Stimulated activated CD4-positive, alpha-beta T cell treated with anti-CD3 and anti-CD28 coated beads, Interleukin-2, amount 100 ng/mL, for 24 hours (primary cell): ENCODE measurements around the gene CASQ2.
A peak's percentile ranks its signal among the peaks of the same experiment; 100 is the strongest.
"Not testable (repeated sequence)": the region's sequence is repeated elsewhere in the genome, so short reads cannot be mapped to it uniquely, and the experiment has no call there.

Experiments
- DNase-seq, 2 donors: peaks; one replicate each; pipeline ENCODE4 v3.0.0-alpha.2; 2020

CASQ2 gene

DNA sequence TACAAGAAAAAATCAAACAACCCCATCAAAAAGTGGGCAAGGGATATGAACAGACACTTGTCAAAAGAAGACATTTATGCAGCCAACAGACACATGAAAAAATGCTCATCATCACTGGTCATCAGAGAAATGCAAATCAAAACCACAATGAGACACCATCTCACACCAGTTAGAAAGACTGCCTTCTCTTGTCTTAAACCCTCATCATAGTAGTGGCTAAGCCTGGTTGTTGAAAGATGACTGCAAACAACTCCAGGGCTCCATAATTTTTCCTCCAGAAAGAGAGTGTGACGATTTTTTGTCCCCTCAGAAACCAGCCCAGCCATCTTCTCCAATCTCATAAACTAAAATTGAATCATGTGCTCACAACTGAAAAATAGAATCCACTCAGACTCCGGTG lies 12.1 kb upstream of the CASQ2 start:
- DNase-seq, result not testable (repeated sequence)

DNA sequence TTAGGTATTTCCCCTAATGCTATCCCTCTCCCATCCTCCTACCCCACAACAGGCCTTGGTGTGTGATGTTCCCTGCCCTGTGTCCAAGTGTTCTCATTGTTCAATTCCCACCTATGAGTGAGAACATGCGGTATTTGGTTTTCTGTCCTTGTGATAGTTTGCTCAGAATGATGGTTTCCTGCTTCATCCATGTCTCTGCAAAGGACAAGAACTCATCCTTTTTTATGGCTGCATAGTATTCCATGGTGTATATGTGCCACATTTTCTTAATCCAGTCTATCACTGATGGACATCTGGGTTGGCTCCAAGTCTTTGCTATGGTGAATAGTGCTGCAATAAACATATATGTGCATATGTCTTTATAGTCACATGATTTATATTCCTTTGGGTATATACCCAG lies 10.6 kb upstream of the CASQ2 start:
- DNase-seq, result not testable (repeated sequence)

DNA sequence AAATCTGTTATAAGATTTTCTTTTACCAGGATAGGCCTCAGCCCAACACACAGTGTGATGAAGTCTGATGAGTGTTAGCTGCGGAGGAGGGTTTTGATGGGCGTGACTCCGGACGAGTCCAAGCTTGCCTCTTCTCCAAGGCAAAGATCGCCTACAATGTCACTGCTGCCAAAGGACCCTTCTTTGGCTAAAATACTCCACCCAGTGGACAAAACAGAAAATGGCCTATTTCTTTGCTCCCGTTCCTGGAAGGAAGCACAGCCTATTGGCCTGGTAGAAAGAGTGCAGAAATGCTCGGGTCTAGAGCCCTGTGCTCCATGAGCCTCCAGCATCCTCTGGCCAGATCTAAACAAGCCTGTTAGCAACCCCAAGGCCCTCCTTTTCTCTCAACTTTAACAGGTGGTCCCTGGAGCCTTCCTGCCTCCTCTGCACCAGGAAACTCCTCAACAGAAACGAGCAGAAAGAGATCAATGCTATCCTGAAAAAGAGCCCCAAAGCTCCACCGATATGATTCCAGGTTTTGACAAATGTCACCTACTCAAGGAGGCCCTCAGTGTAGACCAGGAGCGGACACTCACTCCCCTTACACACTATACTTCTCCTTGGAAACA lies 3.4 kb upstream of the CASQ2 start:
- peak in 1 of 2 donors; percentile 1 for DNase-seq

DNA sequence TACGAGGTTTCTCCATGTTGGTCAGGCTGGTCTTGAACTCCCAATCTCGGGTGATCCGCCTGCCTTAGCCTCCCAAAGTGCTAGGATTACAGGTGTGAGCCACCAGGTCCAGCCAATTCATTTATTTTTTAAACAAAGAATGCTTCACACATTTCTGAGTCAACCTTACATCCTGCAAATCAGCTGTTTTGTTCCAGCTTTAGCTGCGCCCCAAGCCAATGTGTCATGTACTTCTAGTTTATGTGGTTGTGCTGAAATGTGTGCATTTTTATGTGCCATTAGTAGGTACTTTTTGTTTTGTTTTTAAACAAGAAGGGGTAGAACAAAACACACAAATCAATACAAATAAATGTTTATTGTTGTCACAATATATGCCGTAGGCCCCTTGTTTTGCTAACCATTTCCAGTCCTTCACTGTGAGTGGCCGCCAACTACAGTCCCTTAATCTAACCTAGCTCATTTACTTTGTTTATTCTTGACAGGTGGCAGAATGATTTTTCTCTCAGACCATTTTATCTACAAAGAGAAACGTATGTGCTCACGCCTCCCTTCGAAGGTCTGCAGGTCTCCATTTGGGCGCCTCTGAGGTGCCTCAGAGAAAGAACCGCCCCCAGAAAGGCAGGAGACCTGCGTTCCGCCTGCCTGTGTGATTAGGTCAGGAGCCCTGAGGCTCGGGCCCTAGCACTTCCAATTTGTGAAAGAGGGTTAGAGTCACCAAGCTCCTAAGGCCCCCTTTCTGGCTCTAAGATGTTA lies 2.8 kb upstream of the CASQ2 start:
- no peak for DNase-seq

DNA sequence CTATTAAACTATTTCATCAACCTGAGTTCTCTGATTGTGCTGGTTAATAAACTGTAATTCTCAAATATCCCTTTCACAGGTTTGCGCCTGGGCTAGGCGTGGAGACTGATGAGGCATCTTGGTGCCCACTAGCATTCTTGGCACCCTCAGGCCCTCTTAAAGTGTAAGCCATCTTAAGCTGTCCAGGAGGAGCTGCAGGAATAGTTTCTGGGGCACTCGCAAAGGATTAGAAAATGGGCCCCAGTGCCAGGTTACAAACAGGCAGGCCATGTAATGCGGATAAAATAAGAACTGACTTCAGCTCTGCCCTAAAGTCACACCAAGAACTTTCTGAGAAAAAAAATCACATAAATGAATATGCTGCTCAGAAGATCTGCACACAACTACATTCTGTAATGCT lies 1.1 kb downstream of the CASQ2 start:
- DNase-seq, result no peak

DNA sequence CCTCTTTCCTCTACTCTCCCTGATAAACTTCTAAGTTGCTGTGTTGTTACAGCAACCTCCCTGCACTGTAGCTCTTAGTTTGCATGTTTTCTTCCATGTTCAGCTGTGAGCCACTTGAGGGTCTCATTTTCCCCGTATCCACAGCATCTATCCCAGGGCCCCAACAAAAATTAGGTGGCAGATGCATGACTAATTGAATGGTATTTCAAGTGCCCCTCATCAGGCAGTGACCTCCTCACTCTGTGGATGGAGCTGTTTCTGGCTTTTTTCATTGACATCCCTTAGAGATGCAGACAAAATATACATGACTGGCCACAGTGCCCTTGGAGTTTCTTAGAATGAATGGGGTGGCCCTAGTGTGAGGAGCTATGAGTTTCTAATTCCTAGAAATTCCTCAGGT lies 3.4 kb downstream of the CASQ2 start:
- DNase-seq, result no peak

DNA sequence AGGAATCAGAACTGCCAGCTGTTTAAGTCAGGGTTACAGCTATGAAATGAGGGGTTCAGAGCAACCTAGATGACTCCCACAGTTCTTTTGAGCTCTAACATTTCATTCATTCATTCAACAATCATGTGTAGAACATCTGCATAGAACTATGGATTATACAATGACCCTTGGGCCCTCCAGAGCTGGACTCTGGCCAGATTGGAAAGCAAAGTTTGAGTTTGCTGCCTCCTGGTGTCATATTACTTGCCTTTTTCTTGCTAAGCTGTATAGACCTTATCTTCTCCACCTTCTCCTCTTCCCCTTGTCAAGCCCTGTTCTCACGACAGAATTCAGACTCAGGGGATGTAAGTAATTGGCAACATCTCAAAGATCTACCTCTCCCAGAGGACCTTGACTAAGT lies 4.0 kb downstream of the CASQ2 start:
- DNase-seq, result no peak

DNA sequence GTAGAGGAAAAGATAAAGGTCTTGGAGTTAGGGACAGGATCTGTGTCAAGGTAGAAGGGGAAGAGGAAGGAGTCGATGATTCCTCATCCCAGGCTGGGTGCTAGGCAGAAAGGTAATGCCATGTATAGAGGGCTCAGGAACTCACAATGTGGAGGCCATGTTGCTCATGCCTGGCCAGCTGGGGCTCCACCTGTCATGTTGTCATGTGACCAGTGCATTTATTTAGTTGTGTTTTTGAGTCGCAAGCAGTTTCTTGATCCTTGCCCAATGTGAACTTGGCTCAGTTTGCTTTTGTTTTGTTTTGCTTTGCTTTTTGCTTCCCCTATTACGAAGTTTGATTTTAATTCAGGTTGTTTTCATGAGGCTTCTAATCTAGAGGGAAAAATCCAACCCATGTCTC lies 5.7 kb downstream of the CASQ2 start:
- no peak for DNase-seq

DNA sequence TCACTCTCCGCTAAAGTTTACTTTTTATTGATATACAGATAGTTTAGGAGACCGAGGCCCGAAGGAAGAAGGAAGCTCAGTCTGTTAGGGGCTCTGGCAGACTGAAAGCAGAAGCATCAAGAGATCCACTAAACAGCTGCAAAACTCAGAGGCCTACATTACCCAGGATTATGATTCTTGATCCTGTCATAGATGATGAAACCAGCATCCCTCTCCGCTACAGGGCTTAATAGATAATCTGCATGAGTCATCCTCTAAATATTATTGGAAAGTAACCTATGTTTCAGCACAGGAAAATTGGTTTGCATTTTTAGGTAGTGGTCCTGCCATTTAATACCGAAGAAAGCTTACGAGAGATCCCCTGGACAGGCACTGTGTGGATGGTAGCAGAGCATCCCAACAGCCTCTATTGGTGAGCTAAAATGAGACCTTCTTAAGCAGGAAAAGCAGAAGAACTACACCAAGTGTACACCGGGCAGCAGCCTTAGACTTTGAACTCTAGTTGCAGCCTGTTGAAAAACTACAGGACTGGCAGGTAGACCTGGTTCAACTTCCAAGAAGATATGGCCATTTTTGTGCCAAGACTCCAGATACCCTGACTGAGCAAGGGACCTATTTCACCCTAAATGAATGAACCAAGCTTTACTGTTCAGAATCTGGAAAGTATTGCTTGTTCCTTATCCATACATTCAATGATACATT lies 6.8 kb downstream of the CASQ2 start:
- no peak for DNase-seq

DNA sequence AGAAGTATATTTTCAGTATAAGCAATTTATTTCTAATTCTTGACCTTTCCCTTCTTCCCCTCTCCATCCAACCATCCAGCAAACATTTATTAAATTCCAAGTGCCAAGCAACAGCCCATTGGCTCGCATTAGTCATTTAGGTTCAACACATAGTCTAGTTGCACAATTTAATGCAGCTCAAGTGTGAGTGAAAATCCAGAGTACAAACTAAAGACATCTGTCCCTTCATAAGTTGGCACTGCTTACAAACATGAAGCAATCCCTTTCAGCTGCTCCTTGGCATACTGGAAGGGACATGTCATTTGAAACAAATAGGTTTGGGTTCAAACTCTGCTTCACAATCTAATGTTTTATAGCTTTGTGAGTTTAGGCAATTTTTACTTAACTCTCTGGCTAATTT lies 10.7 kb downstream of the CASQ2 start:
- no peak for DNase-seq

DNA sequence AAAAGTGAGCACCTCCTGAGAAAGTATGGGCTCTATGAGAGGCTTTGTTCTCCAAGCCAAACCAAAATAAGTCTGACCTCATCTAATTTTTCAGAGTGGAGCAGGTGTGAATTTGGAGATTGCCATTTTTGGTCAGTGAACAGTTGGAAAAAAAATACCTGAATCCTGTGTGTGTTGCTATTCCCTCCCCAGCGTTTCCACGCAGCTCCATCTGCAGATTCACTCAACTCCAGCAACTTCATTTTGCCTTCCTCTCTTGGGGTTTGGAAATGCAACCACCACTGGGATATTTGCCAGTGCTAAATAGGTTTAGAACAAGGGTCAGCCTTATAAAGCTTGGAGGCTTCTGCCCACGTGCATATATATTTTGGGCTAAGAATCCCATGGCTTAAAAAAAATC lies 11.2 kb downstream of the CASQ2 start:
- no peak for DNase-seq

DNA sequence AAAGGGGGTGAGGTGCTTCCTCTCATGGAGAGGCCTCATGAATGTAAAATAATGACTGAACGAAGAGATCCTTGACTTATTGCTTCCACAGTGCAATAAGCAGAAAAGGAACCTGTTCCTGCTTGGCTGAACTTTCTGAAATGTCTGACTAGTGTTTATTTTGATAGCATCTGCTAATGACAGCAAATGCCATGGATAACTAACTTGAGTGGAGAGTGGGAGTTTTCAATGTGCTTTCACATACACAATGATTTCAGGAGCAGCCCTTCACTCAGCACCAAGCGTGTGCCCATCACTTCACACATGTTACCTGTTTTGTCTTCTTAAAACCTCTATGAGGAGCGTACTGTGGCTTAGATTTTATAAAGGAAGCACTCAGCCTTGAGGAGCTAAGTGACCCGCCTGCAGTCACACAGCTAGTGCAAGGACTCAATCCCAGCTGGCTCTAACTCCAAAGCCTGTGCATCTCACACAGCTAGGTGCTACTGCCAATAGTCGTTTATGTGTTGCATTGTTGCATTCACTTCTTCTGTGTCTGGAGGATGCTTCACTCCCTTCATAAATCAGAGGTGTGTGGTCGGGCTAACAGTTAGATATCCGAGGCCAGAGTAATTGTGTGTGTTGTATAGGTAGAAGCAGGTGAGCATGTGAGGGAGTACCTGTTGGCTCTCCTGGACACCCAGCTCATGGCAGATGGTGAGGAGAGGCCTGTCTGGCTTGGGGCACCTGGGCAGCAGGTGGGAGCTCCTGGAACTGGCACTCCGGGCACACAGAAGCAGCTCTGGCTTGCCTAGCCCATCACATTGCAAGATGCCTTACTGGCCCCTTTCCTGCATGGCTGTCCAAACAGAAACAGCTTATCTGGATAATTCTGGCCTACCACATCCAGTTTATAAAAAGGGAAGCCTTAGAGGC lies 12.8 kb downstream of the CASQ2 start:
- DNase-seq, result no peak

DNA sequence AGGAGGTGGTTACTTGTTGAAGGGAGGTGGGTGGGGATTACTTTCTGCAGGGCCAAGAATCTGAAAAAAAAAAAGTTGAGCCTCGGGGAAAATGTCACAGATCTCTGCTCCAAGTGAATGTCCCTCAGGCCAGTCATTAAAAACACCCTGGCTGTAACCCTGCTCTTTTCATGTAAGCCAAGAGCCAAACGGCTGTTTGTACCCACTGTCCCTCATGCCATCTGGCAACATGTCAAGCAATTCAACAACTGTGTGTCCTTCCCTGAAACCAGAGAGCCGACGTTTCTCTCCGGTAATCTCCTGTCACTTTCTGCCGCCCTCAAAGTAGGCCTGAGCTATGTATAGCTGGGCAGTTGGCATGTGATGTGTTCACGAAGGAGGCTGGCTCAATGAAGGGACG lies 14.7 kb downstream of the CASQ2 start:
- DNase-seq, result no peak

DNA sequence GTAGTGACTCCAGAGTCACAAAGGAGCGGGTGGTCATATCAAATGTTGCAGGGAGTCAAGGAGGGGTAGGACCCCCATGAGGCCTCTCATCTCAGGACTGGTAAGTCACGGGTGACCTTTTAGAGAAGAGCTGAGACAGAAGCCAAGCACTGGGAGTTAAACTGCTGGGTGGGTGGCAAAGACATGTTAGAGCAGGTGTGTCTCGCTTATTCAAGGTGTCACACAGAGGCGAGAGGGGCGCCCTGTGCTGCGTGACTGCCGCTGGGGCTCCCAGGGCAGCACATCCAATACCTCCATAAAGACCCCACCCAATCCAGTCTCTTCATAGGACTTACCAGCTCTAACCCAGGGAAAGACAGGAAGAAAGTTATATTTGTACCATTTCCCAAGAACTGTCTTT lies 15.2 kb downstream of the CASQ2 start:
- no peak for DNase-seq

DNA sequence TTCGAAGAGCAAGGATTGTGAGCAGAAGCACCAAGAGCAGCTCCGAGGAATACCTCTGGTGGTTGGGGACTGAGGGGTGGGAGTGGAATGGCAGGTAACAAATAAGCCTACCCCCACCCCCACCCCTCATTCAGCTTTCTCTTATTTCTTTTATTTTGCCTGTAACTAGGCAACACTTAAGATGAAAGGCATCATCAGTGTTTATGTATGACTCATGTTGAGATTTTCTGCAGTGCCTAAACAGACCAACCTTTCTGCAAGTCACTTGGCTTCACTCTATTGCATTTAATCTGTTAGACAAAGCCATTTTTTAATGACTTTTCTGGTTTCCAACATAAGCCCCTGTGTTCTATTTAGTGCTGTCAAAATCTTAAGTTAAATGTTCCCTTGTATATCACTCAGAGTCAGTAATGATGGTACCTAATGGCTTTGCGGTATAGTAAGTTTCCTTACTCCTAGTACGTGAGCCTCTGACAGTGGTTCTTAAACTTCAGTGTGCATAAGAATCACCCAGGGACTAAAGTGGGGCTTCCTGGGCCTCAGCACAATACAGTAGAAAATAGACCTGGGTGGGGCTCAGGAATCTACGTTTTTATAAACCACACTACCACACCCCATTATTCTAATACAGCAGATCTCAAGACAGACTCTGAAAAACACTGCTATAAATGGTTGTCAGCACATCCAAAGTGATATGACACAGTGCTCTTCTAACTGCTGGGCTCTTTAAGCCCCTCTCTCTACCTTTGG lies 19.9 kb downstream of the CASQ2 start:
- DNase-seq, result no peak

DNA sequence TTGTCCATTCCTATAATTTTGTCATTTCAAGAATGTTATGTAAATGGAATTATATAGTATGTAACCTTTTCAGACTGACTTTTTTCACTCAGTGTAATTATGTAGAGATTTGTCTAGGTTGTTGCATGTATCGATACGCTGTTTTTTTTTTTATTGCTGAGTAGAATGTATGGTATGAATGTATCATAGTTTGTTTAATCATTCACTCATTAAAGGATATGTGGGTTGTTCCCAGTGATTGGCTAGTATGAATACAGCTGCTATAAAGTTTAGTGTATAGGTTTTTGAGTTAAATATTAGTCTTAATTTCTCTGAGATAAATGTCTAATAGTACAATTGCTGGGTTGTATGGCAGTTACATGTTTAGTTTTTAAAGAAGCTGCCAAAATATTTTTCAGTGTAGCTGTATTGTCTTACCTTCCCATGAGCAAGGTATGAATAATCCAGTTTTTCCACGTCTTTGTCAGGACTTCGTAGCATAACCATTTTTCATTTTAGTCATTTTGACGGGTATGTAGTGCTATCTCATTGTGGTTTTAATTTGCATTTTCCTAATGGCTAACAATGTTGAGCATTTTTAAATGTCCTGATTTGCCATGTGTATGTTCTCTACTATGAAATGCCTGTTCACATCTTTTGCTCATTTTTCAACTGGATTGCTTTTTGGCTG lies 22.4 kb downstream of the CASQ2 start:
- no peak for DNase-seq

DNA sequence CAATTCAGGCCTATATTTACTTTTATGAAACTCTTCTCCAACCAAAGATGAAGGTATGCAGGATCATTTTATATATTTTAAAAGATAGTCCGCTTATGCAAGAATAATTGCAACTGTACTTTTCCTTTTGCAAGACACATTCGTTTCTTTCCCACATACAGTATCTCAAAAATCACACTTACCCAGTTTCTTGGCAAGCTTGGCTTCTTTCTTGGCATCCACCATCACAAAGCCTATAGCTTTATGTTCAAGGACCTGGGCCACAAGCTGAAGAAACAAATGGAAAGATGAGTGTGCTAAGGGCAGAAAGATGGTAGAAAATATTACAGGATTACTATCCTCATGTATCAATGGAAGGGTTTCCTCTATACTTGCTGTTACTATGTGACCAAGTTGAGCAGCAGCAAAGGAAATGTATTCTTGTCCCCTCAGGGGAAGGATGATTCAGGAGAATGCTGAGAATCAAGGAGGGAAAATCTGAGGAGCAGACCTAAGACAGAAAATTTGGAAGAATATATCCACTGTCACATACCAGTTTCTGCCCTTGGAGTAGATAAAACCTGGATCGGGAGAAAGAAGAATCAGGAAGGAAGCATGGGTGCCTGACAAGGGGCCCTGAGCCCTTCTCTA lies 23.8 kb downstream of the CASQ2 start:
- no peak for DNase-seq

DNA sequence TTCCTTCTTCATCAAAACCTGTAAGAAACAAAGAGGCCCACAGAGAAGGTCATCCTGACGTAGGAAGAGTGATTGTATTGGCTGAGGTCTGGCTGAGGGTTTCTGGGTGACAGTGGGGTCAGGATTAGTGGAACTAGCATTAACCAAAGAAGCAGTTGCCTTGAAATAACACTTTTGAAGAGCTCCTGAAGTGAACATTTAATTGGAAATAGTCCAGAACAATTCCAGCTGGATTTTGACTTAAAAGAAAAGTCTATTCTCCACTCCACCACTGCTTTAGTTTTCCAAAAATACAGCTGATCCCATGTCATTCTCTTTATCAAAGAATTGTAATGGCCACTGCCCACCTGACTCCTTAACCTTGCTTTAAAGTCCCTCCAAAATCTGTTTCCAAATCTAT lies 27.7 kb downstream of the CASQ2 start:
- DNase-seq, result no peak

DNA sequence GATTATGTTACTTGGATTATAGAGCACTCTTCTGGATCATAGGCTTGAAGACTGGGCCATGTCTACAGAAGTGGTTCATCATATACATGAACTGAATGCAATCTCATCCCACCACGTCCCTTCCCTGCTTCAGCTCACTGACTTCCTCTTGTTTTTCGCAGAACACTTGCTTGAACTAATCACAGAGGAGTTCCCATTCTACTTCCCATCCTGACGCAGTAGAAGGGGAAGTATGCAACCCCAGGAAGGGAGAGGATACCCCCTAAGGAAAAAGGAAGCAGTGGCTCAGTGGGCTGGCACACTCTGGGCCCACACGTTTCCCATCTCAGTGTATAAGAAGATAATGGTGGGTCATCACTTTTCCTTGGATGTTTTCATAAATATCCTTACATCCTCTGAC lies 36.2 kb downstream of the CASQ2 start:
- DNase-seq, result no peak

DNA sequence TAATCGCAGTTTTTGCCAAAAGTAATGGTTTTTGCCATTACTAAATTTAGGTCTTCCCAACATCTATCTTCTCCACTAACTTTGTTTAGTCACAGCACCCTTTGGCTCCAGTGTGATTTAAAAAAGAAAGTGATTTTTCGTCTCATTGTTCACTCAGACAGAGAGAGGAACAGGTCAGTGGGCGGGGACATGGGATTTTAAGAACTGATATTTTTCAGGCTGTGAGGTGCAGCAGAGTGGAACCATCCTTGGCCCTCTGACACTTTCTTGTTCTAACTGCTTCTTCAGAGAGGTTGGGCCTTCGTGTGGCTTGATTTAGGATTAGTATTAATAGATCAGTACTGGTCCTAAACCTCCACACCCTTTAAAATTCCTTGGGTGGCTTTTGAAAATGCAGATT lies 38.8 kb downstream of the CASQ2 start:
- DNase-seq, result no peak

DNA sequence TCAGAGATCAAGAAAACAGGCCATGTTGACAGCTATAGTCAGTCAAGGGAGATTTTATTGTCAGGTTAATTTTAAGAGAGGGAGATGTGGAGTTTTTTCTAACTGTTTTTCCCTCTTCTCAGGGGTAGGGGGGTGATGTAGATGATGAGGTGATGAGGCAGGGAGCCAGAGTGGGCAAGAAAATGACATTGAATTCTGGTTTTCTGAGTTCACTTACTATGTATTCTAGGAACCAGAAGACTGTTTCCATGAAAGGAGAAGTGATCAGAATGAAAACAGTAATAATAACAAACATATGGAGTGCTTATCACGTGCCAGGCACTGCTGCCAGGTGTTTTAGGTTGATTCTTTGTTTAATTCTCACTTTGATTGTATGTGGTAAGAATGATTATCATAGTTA lies 40.2 kb downstream of the CASQ2 start:
- DNase-seq, result no peak
